ENCODE results near the gene VAV3. TPM values are rescaled to one million over a fixed set of nuclear protein-coding genes. Genes with fewer than 3 reads are reported as not detected.
A peak's percentile ranks its signal among the peaks of the same experiment; 100 is the strongest.

VAV3 gene
- polyA plus RNA-seq, 1 of the 3 experiments (the other 2 are of a cell fraction), result not detected

GRCh38 chr1:107535091-107535490 is 429.9 kb downstream of the VAV3 start:
- Histone ChIP-seq H3K36me3 (replicated peaks in 1 of 2; ENCODE audit: control insufficient read depth in 1 of 2, insufficient read depth in 2 of 2, low read length in 1 of 2) (no peaks in the 10 kb centered on the region), H3K27me3 (ENCODE audit: insufficient read depth) (no peaks in the 10 kb centered on the region), H3K9me2 (no peaks in the 10 kb centered on the region), H3K27ac (ENCODE audit: low read depth in 2 of 2, low read length in 1 of 2) (no peak overlapping the region), H2AFZ (ENCODE audit: low read depth) (no peak overlapping the region), H3K79me2 (ENCODE audit: insufficient read depth) (no peaks in the 10 kb centered on the region), H3F3A (replicated peaks; ENCODE audit: insufficient read depth) (no peaks in the 10 kb centered on the region), H3K9me3 (no peaks in the 10 kb centered on the region), H4K20me1 (ENCODE audit: insufficient read depth) (no peaks in the 10 kb centered on the region), H3K4me1 (ENCODE audit: control insufficient read depth in 1 of 2, insufficient read depth in 2 of 2, low read depth in 1 of 2, low read length in 1 of 2) (peaks cover 0 to 18% of the 10 kb centered on the region in 2 experiments; a peak in 2 of 4 replicates), H3K9ac (no peak overlapping the region), H3K4me3 (ENCODE audit: low read depth in 2 of 2, low read length in 1 of 2) (no peak overlapping the region), H3K4me2 (no peak overlapping the region)
- ChIA-PET CTCF (interaction anchor here (0.6 to 1.0 kb wide), 3 partner anchors 21 to 215 kb away, joined by 3 to 4 read pairs (median 3); no protein-coding TSS in a partner anchor), POLR2A (no interaction called here)
- peak; percentile 33 for DNase-seq
- 53% methylated on average over 6 of the region's 6 CpGs for WGBS (ENCODE audit: low lambda C conversion rate)
- TF ChIP-seq FOXM1 (IDR thresholded peaks at IDR 0.05; ENCODE audit: low read depth) (no peak), MAX (IDR thresholded peaks at IDR 0.05; ENCODE audit: low read depth) (no peak), ELF1 (IDR thresholded peaks at IDR 0.05) (no peak), MEF2A (IDR thresholded peaks at IDR 0.05; ENCODE audit: borderline replicate concordance, low read depth) (no peak), GABPA (IDR thresholded peaks at IDR 0.05; ENCODE audit: low read depth) (no peak), EZH2phosphoT487 (IDR thresholded peaks at IDR 0.05; ENCODE audit: borderline replicate concordance, low read depth) (no peak), PBX3 (IDR thresholded peaks at IDR 0.05) (no peak), POLR2AphosphoS5 (IDR thresholded peaks at IDR 0.05; ENCODE audit: low read depth, low read length) (no peak)

- ChIA-PET POLR2A (no interaction called here), CTCF (interaction anchor here (0.9 to 3.2 kb wide), 3 partner anchors 54 to 216 kb away, joined by 3 to 10 read pairs (median 8); no protein-coding TSS in a partner anchor)
- no peaks in the 10 kb centered on the region for H3K36me3 ChIP-seq (replicated peaks in 1 of 2; ENCODE audit: control insufficient read depth in 1 of 2, insufficient read depth in 2 of 2, low read length in 1 of 2)
Observed at GRCh38 chr1:107534632-107535031, 430.3 kb downstream of the VAV3 start.

More at GRCh38 chr1:107534632-107535031, 430.3 kb downstream of the VAV3 start:
- no peaks in the 10 kb centered on the region for H4K20me1 ChIP-seq (ENCODE audit: insufficient read depth)
- no peak overlapping the region for H3K9ac ChIP-seq
- TF ChIP-seq ZBTB33 (IDR thresholded peaks at IDR 0.05; ENCODE audit: borderline replicate concordance, low read depth) (no peak), TCF12 (IDR thresholded peaks at IDR 0.05) (no peak), POLR2AphosphoS5 (IDR thresholded peaks at IDR 0.05; ENCODE audit: low read depth, low read length) (no peak), RFX5 (IDR thresholded peaks at IDR 0.05; ENCODE audit: low read length) (no peak)
- no peaks in the 10 kb centered on the region for H3F3A ChIP-seq (replicated peaks; ENCODE audit: insufficient read depth)
- no peak overlapping the region for H2AFZ ChIP-seq (ENCODE audit: low read depth)
- no peaks in the 10 kb centered on the region for H3K27me3 ChIP-seq (ENCODE audit: insufficient read depth)
- peaks cover 0 to 18% of the 10 kb centered on the region in 2 experiments; a peak in 2 of 4 replicates for H3K4me1 ChIP-seq (ENCODE audit: control insufficient read depth in 1 of 2, insufficient read depth in 2 of 2, low read depth in 1 of 2, low read length in 1 of 2)
- no peak for DNase-seq
- no peaks in the 10 kb centered on the region for H3K79me2 ChIP-seq (ENCODE audit: insufficient read depth)
- H3K4me2 ChIP-seq, result no peak overlapping the region
- WGBS (ENCODE audit: low lambda C conversion rate), result 71% methylated on average over 1 of the region's 1 CpG
- H3K27ac ChIP-seq (ENCODE audit: low read depth in 2 of 2, low read length in 1 of 2), result no peak overlapping the region
- H3K9me3 ChIP-seq, result no peaks in the 10 kb centered on the region
- no peaks in the 10 kb centered on the region for H3K9me2 ChIP-seq
- H3K4me3 ChIP-seq (ENCODE audit: low read depth in 2 of 2, low read length in 1 of 2), result no peak overlapping the region
